Measurements from ENCODE around the gene AKT1S1. TPM values are rescaled to one million over a fixed set of nuclear protein-coding genes. Genes with fewer than 3 reads are reported as not detected.

The AKT1S1 gene
- total and polyA plus RNA-seq, 2 donors from 2014 or later = 33.7 to 47.2 TPM

DNA sequence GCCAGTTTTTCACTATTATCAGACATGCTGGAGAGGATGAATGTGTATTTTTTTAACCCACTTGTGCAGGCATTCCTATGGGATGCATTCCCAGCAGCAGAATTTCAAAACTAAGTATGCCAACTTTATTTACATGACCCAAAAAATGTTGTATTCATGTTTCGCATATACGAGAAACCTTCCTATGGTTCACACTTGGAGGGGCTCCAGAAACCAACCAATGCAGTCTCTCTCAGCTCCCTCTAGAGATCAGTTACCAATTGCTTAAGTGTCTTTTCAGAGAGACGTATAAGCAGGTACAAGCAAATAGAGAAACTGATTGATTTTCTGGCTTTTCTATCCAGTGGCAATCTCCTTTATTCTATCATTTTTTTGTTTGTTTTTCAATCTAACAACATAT is 31.7 kb downstream of the AKT1S1 start:
- Histone ChIP-seq H3K9me3 (ENCODE audit: control insufficient read depth in 2 of 3, insufficient read depth in 1 of 3, low read length in 3 of 3) (no peaks in the 10 kb centered on the region), H3K4me1 (ENCODE audit: control insufficient read depth in 2 of 3, insufficient read depth in 2 of 3, low read depth in 1 of 3, low read length in 3 of 3) (peaks cover 0 to 4% (median 0%) of the 10 kb centered on the region in 3 donors), H3K9ac (ENCODE audit: low read length in 3 of 3) (no peak overlapping the region), H3K36me3 (ENCODE audit: control insufficient read depth in 2 of 3, insufficient read depth in 3 of 3, low read length in 3 of 3) (no peaks in the 10 kb centered on the region), H3K27me3 (ENCODE audit: control insufficient read depth, insufficient read depth, low read length) (no peaks in the 10 kb centered on the region), H3K27ac (ENCODE audit: low read depth in 2 of 2, low read length in 2 of 2) (no peak overlapping the region), H3K4me3 (ENCODE audit: low read length in 3 of 3) (no peak overlapping the region)
- DNase-seq (no peak), FAIRE-seq (no peak)
- no peak for TF ChIP-seq CTCF (IDR thresholded peaks at IDR 0.05; ENCODE audit: borderline replicate concordance, extremely low read depth, insufficient read depth)
- intact Hi-C loops (cut with DNase I) = no loop called here

DNA sequence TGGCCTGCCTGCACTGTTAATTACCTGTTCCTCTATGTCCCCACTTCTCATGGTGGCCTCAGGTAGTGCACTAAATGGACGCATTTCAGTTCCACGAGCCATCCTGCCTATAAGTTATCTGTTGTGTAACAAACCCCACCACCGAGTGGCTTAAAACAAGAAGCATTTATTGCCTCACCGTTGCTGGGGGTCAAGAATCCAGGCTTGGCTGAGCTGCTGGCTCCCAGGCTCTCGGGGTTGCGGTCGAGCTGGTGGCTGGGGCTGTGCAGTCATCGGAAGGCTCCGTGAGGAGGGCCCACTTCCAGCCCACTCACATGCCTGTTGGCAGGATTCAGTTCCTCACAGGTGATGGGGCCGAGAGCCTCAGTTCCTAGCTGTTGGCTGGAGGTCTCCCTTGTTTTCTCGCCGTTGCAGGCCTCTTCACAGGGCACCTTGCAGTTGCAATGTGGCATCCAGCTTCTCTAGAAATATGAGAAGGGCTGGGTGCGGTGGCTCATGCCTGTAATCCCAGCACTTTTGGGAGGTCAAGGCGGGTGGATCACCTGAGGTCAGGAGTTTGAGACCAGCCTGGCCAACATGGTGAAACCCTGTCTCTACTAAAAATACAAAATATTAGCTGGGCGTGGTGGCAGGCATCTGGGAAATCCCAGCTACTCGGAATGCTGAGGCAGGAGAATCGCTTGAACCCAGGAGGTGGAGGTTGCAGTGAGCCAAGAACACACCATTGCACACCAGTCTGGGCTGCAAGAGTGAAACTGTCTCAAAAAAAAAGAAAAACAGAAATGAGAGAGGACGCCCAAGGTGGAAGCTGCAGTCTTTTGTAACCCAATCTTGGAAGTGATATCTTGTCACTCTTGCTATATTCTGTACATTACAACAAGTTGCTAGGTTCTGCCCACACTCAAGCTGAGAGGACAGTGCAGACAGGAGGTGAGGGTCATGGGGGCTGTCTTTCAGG is 32.7 kb downstream of the AKT1S1 start:
- peaks cover 0 to 2% (median 0%) of the 10 kb centered on the region in 3 donors for H3K36me3 ChIP-seq (ENCODE audit: control insufficient read depth in 2 of 3, insufficient read depth in 3 of 3, low read length in 3 of 3)
- no peaks in the 10 kb centered on the region for H3K27me3 ChIP-seq (ENCODE audit: control insufficient read depth, insufficient read depth, low read length)
- H3K4me1 ChIP-seq (ENCODE audit: control insufficient read depth in 2 of 3, insufficient read depth in 2 of 3, low read depth in 1 of 3, low read length in 3 of 3) = no peaks in the 10 kb centered on the region
- H3K27ac ChIP-seq (ENCODE audit: low read depth in 2 of 2, low read length in 2 of 2) = no peak overlapping the region
- no peaks in the 10 kb centered on the region for H3K9me3 ChIP-seq (ENCODE audit: control insufficient read depth in 2 of 3, insufficient read depth in 1 of 3, low read length in 3 of 3)
- no peak for DNase-seq
- intact Hi-C loops (cut with DNase I) = no loop called here
- TF ChIP-seq CTCF (IDR thresholded peaks at IDR 0.05; ENCODE audit: borderline replicate concordance, extremely low read depth, insufficient read depth) = no peak
- no peak overlapping the region for H3K9ac ChIP-seq (ENCODE audit: low read length in 3 of 3)
- H3K4me3 ChIP-seq (ENCODE audit: low read length in 3 of 3) = no peak overlapping the region
- no peak for FAIRE-seq

- TF ChIP-seq CTCF (IDR thresholded peaks at IDR 0.05; ENCODE audit: borderline replicate concordance, extremely low read depth, insufficient read depth) = no peak
- no peak overlapping the region for H3K4me3 ChIP-seq (ENCODE audit: low read length in 3 of 3)
- H3K9me3 ChIP-seq (ENCODE audit: control insufficient read depth in 2 of 3, insufficient read depth in 1 of 3, low read length in 3 of 3) = no peaks in the 10 kb centered on the region
- no peak for DNase-seq
- no peak for FAIRE-seq
- H3K4me1 ChIP-seq (ENCODE audit: control insufficient read depth in 2 of 3, insufficient read depth in 2 of 3, low read depth in 1 of 3, low read length in 3 of 3) = no peaks in the 10 kb centered on the region
- no peaks in the 10 kb centered on the region for H3K27me3 ChIP-seq (ENCODE audit: control insufficient read depth, insufficient read depth, low read length)
- no peak overlapping the region for H3K9ac ChIP-seq (ENCODE audit: low read length in 3 of 3)
- H3K36me3 ChIP-seq (ENCODE audit: control insufficient read depth in 2 of 3, insufficient read depth in 3 of 3, low read length in 3 of 3) = peaks cover 0 to 9% (median 2%) of the 10 kb centered on the region in 3 donors
- intact Hi-C loops (cut with DNase I) = no loop called here
- H3K27ac ChIP-seq (ENCODE audit: low read depth in 2 of 2, low read length in 2 of 2) = no peak overlapping the region
Measured at GRCh38 chr19:49843265-49843664, 33.9 kb downstream of the AKT1S1 start.

Data from kidney (tissue), 14 donors.